ENCODE data around the gene CYP4F22.

CYP4F22 gene

DNA sequence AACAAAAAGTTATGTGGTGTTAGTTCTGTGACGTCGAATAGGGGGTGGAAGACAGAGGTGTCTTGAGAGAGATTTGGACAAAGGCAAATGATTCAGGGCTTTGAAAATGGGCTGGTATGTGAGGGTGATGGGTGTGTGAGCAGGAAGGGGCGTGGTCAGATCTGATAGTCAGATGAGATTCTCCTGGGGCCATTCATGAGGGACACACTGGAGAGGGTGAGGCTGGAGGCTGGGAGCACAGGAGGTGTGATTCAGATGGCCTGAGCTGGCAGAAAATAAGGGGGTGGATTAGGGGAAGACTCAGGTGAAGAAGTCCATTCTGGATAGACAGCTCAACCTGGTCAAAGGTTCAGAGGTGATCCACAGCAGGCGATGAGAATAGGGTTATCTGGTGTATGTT, 28.0 kb downstream of the CYP4F22 start:
- no peak for DNase-seq (ENCODE audit: low read depth)

DNA sequence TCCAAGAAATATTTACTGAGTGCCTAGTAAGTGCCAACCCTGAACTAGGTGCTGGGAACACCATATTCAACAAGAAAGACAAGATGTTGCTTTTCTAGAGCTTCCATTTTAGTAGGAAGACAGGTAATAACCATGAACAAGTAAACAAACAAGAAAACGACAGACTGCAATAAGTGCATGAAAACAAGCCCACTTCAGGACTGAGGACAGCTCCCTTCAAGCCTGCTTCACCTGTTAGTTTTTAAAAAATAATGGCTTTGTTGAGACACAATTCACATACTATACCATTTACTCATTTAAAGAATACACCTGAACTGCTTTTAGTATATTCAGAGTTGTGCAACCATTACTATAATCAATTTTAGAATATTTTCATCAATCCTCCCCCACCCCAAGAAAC, 30.4 kb downstream of the CYP4F22 start:
- no peak for DNase-seq (ENCODE audit: low read depth)

DNA sequence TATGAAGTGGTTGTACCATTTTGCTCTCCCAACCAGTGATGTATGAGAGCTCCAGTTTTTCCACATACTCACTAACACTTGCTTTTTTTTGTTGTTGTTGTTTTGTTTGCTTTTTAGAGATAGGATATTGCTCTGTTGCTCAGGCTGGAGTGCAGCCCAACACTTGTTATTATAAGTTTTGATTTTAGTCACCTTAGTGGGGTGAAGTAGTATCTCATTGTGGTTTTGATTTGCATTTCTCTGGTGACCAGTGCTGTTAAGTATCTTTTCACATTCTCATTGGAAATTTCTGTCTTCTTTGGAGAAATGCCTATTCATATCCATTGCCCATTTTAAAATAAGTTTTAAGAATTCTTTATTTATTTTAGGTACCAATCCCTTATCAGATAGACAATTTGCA, 31.3 kb downstream of the CYP4F22 start:
- no peak for DNase-seq (ENCODE audit: low read depth)

DNA sequence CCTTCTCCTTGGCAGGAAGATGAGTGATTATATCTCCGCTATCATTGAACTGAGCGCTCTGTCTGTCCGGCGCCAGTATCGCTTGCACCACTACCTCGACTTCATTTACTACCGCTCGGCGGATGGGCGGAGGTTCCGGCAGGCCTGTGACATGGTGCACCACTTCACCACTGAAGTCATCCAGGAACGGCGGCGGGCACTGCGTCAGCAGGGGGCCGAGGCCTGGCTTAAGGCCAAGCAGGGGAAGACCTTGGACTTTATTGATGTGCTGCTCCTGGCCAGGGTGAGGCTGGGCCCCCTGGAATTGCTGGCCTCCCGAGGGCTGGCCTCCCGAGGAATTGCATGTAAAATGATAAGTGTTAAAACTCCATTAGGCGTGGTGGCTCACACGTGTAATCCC, 32.1 kb downstream of the CYP4F22 start:
- DNase-seq (ENCODE audit: low read depth): no peak

DNA sequence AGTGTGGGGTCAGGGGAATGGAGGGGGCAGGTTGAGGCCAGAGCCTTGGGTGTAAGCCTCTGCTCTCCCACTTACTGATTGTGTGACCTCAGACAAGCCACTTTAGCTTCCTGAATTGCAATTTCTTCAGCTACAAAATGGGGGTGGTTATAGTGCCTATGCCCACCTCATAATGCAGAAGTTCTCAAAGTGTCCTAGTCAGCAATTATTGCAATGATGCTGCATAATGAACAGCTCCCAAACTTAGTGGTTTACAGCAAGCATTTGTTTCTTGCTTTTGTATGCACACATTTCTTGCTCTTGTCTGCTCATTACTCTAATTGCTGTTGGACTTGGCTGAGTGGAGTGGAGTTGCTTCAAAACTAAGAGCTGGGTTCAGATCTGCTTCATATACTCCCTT, 36.0 kb downstream of the CYP4F22 start:
- DNase-seq (ENCODE audit: low read depth): no peak

DNA sequence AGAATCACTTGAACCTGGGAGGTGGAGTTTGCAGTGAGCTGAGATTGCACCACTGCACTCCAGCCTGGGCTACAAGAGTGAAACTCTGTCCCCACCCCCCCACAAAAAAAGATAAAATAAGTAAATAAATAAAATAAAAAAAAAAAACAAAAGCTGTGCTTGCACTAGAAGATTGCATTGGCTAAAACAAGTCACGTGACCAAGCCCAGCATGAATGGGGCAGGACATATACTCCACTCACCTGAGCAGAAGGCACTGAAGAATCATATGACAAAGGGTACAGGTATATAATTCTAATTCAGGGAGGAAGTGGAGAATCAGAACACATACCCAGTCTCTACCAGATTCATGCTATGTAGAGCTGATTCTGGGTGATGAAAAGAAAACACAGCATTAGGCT, 36.6 kb downstream of the CYP4F22 start:
- DNase-seq (ENCODE audit: low read depth): no peak

DNA sequence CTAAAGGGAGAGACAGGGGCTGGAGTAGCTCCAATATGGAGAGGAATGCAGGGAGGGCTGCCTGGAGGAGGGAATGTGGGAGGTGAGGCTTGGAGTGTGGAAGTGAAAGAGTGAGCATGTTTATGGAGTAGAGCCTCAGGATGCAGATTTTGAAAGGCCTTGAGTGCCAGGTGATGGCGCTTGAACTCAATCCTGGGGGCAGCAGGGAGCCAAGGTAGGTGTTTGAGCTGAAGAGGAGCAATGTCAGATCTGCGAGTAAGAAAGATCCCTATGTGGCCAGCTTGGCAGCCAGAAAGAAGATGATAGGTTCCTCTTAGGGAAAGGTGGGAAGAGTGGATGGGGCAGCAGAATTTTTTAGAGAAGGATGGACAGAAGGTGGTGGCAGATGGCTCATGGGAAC, 40.3 kb downstream of the CYP4F22 start:
- no peak for DNase-seq (ENCODE audit: low read depth)

DNA sequence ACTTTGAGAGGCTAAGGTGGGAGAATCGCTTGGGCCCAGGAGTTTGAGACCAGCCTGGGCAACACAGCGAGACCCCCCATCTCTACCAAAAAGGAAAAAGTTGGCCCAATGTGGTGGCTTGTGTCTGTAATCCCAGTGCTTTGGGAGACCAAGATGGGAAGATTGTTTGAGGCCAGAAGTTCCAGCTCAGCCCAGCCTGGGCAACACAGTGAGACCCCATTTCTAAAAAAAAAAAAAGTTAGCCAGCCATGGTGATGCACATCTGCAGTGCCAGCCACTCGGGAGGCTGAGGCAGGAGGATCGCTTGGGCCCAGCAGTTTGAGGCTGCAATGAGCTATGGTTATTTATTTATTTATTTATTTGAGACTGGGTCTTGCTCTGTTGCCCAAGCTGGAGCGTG, 41.3 kb downstream of the CYP4F22 start:
- DNase-seq (ENCODE audit: low read depth): no peak

DNA sequence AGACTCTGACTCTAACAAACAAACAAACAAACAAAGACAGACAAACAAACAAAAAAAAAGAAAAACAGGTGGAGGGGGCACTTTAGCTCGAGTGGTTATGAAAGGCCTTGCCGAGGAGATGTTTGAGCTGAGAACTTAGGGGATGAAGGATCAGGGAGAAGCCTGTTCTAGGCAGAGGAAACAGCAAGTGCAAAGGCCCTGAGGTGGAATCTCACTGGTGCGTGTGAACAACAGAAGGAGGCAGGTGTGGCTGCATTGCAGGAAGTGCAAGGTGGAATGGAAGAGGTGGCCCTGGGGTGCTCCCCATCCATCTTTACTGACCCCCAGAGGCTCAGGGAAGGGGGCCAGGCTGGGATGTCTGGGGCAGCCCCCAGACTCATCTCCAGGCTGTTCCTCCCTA, 41.9 kb downstream of the CYP4F22 start:
- DNase-seq (ENCODE audit: low read depth): no peak

DNA sequence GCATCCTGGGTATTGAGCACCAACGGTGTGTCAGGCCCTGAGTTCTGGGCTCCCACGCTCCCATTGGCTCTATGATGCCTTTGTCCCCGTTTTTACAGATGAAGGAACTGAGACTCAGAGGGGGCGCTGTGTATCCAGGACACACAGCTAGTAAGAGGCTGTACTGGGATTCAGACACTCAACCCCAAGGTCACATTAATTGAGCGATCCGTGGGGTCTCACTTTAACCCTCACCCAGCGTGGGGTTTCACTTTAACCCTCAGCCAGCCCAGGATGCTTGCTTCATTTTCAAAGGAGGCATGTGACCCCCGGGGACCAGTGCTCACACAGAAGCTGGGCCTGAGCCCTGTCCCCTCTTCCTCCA, 42.6 kb downstream of the CYP4F22 start:
- no peak for DNase-seq (ENCODE audit: low read depth)

DNA sequence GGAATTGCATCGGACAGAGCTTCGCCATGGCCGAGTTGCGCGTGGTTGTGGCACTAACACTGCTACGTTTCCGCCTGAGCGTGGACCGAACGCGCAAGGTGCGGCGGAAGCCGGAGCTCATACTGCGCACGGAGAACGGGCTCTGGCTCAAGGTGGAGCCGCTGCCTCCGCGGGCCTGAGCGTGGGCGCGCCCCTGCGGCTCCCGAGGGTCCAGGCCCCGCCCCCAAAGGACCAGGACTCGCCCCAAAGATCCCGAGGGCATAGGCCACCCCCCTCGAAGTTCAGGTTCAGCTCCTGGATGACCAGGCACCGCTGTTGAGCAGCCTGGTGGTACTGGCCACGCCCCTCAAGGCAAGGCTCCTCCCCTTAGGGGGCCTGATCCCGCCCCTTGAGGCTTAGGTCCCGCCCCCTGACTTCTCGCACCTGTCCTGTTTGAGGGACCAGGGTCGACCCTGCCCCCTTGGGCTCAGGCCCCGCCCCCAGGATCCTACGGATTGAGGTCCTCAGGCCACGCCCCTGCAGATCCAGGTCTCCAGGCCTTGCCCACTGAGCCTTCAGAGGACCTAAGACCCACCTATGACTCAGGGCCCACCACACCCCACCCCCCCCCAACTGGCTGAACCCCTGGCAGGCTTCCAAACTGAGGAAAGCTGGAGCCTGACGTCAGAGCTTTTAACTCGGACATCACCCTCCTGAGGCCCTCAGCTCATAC, 43.1 kb downstream of the CYP4F22 start:
- no peak for DNase-seq (ENCODE audit: low read depth)

DNA sequence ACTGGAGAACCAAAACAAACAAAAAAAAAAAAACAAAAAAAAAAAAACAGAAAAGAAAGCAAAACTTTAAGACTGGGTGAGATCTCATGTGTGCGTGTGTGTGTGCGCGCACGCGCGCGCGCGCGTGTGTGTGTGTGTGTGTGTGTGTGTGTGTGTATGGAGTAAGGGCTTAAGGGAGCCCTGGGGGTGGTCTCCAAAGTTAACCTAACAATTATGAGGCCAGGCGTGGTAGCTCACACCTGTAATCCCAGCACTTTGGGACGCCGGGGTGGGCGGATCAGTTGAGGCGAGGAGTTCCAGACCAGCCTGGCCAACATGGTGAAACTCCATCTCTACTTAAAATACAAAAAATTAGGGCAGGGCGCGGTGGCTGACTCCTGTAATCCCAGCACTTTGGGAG, 46.7 kb downstream of the CYP4F22 start:
- no peak for DNase-seq (ENCODE audit: low read depth)

DNA sequence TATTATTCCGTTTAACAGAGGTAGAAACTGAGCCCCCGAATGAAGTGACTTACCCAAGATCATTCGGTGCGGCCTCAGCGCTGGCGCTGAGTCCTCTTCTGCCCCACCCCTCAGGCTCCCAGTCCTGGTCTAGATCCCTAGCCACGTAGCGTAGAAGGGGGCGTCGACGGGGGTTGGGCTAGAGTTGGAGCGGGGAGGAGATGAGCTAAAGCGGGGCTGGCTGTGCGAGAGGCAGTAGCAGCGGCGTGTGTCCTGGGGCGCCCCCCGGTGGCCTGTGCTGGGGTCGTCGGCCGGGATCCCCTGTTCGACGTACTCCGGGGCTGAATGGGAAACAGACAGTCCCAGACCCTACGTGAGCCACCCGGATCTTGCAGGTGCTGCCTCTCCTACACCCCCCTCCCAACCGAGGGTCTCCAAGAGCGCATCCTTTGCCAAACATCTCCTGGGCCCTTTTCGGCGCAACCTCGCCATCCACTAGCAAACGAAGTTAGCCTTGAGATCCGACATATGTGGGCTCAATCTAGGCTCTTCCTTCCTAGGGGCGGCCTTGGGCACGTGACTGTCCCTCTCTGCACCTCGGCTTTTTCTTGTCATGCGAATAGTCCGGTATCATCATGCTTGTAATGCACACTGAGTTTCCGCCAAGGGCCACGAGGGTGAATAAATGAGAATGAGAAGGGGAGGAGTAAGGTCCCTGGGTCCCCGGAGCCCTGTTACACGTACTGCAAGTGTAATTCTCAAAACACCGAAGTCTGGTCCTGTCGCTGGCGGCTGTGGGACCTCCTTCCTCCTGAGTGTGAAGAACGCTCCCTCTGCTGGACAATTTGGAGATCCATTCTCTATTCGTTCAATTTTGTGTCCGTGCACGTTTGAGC, 47.7 kb downstream of the CYP4F22 start:
- peak; percentile 41 for DNase-seq (ENCODE audit: low read depth)

DNA sequence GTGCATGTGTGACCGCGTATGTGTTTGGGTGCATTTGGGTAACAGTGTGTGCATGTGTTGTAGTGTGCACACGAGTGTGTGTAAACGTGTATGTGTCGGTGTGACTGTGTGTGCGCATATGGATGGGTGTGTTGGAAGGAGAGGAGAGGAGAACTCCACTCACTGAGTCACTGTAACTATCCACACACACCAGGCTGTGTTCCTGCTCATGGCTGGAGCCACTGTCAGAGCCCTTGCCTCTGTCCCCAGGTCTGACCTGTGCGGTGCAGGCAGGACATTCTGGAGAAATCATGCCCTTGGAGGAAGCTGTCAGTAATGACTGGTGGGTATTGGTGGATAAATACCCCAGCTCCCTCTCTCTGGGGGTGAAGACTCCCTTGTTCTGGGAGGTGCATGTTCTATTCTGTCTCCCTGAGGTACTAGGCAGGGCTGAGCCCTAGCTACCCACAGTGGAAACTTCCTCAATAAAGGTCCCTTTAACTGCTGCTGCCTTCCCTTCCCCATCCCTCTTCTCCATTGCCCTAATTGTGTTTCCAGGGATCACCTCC, 48.4 kb downstream of the CYP4F22 start:
- no peak for DNase-seq (ENCODE audit: low read depth)

DNA sequence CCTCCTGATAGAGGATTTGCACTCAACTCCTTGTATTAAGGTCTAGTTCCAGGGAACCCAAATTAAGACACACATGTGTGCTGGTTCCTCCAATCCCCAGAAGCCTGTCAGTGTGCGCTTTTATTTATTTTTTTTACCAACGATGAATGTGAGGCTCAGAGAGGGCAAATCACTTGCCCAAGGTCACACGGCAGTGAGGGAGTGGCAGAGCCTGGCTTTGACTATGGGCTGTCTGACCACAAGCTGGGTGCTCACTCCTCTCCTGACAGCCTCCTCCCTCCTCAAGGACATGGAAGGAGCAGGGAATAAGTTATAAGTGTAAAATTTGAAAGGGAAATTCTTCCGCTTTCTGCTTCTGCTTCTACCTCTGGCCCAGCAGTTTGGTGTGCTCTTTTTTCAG, 48.9 kb downstream of the CYP4F22 start:
- no peak for DNase-seq (ENCODE audit: low read depth)

DNA sequence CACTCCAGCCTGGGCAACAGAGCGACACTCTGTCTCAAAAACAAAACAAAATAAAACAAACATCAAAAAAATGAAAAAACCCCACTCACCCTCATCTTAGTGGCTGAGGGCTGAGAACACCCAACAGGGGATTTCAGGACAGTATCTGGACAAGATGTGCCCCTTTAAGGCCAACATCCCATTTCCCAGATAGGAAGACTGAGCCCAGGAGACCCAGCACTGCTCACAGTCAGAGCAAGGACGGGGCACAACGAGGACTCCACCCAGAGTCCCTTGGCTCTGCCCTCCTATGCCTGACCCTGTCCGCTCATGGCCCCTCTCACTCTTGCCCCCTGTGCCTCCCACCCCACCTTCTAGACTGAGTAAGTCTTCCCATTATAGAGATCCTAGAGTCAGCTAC, 53.8 kb downstream of the CYP4F22 start:
- DNase-seq (ENCODE audit: low read depth): no peak

DNA sequence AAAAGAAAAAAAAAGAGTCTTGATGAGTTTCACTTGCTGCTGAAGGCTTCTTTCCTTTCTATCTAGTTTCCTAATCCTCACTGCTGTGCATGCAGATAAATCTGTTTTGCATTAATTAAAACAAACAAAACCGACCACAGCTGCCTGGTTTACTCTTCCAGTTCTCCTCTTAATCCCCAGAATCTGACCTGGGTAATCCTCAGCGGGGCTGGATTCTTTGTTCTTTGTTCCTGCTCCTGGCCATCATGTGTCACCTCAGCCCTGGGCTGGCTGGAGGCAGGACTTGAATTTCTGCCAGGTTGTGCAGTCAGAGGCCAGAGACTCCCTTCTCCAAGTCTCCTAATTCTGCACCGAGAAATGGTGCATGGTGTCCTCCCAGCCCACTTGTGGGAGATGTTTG, 54.5 kb downstream of the CYP4F22 start:
- no peak for DNase-seq (ENCODE audit: low read depth)

DNA sequence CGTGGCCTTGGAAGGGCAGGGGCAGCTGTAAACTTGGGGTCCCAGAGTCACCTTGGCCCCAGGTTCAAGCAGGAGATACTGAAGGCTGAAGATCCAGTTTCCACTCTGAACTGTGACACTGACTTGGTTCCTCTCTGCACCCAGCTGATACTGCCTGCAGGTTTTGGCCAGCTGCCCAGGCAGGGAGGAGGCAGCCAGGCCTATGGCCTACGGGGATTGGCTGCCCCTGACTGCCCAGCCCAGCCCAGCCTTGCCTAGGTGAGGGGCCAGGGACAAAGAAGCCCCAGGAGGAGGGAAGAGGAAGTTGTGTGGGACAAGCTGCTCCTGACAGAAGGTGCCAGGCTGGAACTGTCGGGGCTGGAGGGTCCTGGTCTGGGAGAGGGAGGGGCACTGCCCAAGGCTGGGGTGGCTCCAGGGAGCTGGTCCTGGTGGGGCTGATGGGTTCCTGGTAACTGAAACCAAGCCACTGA, 55.0 kb downstream of the CYP4F22 start:
- DNase-seq (ENCODE audit: low read depth): no peak

DNA sequence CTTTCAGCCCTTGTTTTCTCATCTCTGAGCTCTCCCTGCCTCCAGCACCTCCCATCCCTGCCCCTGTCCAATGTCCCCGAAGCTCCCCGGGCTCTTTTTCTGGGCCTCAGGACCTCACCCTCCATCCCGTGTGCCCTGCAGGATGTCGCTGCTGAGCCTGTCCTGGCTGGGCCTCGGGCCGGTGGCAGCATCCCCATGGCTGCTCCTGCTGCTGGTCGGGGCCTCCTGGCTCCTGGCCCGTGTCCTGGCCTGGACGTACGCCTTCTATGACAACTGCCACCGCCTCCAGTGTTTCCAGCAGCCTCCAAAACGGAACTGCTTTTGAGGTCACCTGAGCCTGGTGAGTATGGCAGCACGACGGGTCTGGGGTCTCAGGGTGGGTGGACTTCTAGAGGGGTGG, 55.6 kb downstream of the CYP4F22 start:
- no peak for DNase-seq (ENCODE audit: low read depth)

DNA sequence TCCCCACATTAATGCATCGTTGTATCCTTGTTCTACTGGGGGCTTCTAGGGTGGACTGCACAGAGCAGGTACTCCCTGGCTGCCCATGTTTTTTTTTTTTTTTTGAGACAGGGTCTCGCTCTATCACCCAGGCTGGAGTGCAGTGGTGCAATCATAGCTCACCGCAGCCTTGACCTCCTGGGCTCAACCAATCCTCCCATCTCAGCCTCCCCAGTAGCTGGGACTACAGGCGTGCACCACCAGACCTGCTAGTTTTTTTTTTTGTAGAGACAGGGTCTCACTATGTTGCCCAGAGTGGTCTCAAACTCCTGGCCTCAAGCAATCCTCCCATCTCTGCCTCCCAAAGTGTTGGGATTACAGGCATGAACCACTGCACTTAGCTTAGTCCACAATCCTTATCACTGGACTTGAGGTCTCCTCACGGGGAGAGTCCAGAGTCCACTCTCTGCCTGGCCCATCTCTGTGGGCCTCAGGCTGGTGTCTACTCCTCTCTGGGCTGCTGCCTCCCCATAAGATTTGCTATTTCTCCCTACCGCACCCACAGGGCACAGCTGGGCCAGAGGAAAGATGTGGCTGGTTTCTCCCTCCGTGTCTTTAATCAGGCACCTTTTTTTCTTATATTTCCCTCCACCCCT, 56.3 kb downstream of the CYP4F22 start:
- no peak for DNase-seq (ENCODE audit: low read depth)

DNA sequence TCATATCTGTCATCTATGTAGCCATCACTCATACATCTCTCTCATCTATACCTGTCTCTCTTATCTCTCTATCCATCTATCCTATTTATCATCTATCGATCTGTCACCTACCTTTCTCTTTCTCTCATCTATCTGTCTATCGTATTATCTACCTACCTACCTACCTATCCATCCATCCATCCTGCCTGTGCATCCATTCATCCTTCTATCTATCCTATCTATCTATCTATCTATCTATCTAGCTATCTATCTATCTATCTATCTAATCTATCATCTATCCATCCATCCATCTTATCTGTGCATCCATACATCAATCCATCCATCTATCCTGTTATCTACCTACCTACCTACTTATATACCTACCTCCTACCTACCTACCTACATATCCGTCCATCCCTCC, 62.1 kb downstream of the CYP4F22 start:
- no peak for DNase-seq (ENCODE audit: low read depth)

DNA sequence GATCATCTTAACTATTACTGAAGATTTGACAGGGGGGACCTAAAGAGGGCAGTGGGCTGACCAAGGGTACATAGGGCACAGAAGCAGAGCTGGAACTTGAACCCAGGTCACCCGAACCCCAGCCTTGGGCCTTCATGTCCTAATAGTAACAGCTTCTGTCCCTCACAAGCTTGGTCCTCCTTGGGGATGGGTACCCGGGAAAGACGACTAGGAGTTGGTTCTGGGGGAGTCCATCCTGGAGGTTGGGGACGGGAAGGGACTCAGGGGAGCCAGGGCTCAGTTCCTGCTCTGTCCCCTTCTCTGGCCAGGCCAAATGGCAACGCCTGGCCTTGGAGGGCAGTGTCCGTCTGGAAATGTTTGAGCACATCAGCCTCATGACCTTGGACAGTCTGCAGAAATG, 67.1 kb downstream of the CYP4F22 start:
- no peak for DNase-seq (ENCODE audit: low read depth)

Measured in HS-27A (cell line).